Inflammatory macrophage treated with lipopolysaccharide for 4 hours (primary cell): Measurements from ENCODE around the gene HP.
A peak's percentile ranks its signal among the peaks of the same experiment; 100 is the strongest.
"Not testable (repeated sequence)": the region's sequence is repeated elsewhere in the genome, so short reads cannot be mapped to it uniquely, and the experiment has no call there.

Source experiments
- DNase-seq: peaks from one replicate; pipeline ENCODE4 v3.0.0-alpha.2; 2020

Gene HP, protein sequence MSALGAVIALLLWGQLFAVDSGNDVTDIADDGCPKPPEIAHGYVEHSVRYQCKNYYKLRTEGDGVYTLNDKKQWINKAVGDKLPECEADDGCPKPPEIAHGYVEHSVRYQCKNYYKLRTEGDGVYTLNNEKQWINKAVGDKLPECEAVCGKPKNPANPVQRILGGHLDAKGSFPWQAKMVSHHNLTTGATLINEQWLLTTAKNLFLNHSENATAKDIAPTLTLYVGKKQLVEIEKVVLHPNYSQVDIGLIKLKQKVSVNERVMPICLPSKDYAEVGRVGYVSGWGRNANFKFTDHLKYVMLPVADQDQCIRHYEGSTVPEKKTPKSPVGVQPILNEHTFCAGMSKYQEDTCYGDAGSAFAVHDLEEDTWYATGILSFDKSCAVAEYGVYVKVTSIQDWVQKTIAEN

GRCh38 chr16:72054254-72054847 lies at the start of gene HP:
Gene HP (plus strand): TSS chr16:72054505. CDS start chr16:72054653, 148 bp downstream.
- peak; percentile 3 for DNase-seq

- DNase-seq, result not testable (repeated sequence)
Observed at GRCh38 chr16:72008065-72008423, 46.3 kb upstream of the HP start.

DNA sequence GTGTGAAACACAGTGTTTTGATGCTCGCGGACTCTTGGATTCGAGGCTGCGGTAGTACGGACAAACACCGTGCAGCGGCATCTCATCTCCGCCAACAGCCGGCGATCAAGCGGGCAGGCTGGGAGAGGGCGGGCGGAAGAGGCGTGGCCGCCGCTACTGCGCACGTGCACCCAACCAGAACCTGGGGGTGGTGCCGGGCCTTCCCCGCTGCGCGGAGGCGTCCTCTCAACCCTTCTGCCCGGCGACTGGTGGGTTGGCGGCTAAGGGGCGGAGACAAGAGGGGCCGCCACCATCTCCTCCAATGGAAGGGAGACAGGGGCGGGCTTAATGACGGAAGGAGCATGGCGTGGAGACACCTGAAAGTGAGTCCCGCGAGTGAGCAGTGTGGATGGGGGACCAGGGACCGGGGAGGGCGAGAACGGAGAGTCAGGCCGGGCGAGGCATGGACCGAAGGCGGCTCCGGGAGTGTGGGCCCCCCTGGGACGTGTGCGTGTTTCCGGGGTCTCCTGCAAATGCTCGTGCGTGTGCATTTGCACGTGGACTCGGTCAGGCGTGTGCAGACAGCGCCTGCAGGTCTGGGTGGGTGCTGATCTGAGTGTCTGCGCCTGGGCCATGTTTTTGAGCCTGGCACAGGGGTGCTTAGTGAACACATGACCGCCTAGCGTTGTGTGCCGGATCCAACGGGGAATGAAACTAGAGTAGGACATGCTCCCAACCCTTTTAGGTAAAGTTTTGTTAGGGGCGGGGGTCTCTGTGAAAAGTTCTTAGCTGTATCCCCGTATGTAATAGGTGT lies 45.7 kb upstream of the HP start, which contains the start of gene DHODH:
TSS of gene DHODH (plus strand) at position 321 of the 793 bp plus-strand sequence. CDS start at position 342, 21 bp downstream.
- peak; percentile 98 for DNase-seq

DNA sequence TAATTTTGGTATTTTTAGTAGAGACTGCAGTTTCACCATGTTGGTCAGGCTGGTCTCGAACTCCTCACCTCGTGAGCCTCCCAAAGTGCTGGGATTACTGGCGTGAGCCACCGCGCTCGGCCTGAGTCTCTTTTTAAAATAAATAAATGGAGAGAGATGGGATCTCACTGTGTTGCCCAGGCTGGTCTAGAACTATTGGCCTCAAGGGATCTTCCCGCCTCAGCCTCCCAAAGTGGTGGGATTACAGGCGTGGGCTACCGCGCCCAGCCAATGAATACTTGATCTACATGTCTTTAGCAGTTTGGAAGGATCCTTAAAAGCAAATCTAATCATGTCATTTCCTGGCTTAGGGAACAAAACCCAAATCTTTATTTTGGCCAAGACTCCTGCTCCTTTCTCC lies 44.5 kb upstream of the HP start:
- no peak for DNase-seq

- DNase-seq, result no peak
Observed at GRCh38 chr16:72012607-72013006, 41.7 kb upstream of the HP start.

GRCh38 chr16:72013389-72013788 lies 40.9 kb upstream of the HP start:
- no peak for DNase-seq

GRCh38 chr16:72013888-72014581 lies 40.3 kb upstream of the HP start:
- DNase-seq, result no peak

DNA sequence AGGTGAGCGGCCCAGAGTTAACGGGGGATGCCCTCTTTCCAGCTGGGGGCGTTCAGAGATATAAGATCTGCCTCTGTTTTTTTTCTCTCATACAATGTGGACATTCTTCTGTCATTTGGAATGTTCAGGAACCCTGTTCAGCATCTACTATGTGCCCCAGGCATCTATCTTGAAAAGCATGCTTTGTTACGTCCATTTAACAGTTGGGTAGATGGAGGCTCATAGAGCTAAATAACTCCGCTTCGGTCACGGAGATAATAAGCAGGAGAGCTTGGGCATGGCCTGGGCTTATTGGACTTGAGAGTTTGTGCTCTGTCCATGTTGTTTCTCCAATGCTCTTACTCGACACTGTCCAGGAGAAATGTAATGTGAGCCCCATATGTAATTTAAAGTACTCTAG lies 39.6 kb upstream of the HP start:
- DNase-seq, result no peak

GRCh38 chr16:72015124-72015523 lies 39.2 kb upstream of the HP start:
- DNase-seq, result no peak

DNA sequence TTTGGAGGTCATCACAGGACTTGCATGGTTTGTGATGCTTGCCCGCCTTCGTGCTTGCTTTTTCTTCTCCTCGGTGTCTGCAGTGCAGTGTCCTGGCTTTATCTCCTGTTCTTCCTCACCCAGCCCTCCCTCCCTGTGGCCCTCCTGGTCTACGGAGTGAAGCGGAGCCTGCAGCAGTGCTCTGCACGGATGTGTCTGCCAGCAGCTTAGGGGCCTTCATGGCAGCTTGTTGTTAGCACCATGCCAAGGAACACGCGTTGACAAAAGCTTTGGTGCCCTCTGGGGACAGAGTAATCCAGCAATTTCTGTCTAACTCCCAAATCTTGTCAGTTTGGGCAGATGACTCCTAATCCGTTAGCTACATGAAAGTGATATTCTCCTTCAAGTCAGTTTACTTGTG lies 35.8 kb upstream of the HP start:
- DNase-seq, result no peak

- no peak for DNase-seq
Observed at GRCh38 chr16:72021043-72021442, 33.3 kb upstream of the HP start.

GRCh38 chr16:72022127-72022526 lies 32.2 kb upstream of the HP start:
- DNase-seq, result no peak

GRCh38 chr16:72023962-72024361 lies 30.3 kb upstream of the HP start:
- DNase-seq, result no peak

DNA sequence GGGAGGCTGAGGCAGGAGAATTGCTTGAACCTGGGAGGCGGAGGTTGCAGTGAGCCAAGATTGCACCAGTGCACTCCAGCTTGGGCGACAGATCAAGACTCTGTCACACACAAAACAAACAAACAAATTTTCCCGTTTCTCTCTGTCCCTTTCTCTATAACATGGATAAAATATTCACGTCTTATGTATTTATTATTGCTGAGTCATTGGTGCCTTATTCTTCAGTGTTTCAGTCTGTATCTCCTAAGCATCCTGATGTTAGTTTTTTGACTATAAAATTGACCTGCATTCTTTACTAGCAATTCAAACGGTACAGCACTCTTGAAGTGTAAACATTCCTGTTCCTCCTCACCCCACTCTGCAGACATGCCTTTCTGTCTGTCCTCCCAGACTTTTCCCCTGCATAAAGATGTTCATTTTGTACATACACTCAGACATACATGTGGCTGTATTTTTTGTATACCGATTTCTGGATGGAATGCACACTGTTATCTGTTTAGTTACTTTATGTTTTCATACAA lies 29.4 kb upstream of the HP start:
- DNase-seq, result no peak

- no peak for DNase-seq
Observed at GRCh38 chr16:72025404-72026114, 28.7 kb upstream of the HP start.

DNA sequence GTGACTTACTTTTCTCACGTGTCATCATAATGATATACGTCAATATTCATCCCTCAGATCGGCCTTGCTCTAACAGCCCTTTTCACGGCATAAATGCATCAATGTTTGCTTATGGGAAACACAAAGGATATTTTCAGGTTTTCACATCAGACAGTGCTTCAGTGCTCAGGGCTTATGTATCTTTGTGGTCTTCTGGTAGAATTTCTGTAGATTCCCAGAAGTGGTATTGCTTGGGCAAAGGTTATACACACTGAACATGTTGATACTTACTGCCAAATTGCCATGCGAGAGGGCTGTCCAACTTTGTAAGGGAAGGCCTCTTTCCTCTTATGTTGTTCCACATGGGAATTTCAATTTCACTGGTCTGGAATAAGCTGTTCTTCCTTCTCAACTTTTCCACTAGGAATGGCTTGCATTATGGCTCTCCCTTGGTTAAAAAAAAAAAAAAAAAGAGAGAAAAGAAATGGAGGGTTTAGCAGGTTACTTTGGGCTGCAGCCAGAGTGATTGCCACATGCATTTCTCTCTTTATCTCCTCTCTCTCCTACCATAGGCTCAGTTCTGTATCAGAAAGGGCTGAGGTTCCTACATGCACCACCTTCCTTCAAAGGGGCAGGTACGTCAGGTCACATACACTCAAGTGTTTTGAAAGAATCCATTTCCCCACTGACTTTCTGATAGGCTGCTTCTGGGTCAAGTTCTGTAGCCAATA lies 26.5 kb upstream of the HP start:
- no peak for DNase-seq

GRCh38 chr16:72029567-72030271 lies 24.6 kb upstream of the HP start:
- DNase-seq, result no peak

GRCh38 chr16:72033437-72033836 lies 20.9 kb upstream of the HP start:
- no peak for DNase-seq

GRCh38 chr16:72036098-72036497 lies 18.2 kb upstream of the HP start:
- DNase-seq, result no peak

GRCh38 chr16:72042157-72042660 lies 12.1 kb upstream of the HP start:
- no peak for DNase-seq

GRCh38 chr16:72043058-72043457 lies 11.2 kb upstream of the HP start:
- no peak for DNase-seq
